GM10248 (cell line): ENCODE measurements around the gene ACTR10.

Source experiments
- CTCF ChIA-PET: fragments of 300-600 bp; sonication (Branson Sonifier 250); formaldehyde crosslinking; extraction: SDS; loops from one replicate; lab custom pipeline; 2021; ENCODE audit warnings: antibody characterized with exemption; lab: Yijun Ruan, JAX
- POLR2A ChIA-PET: fragments of 350-650 bp; sonication (Branson Sonifier 250); formaldehyde crosslinking; extraction: SDS; loops from one replicate; lab custom pipeline; 2020; ENCODE audit warnings: antibody characterized with exemption; lab: Yijun Ruan, JAX
- DNase-seq: peaks from one replicate; pipeline ENCODE4 v3.0.0; 2012; ENCODE audit errors: extremely low spot score
- TF ChIP-seq, protein P1 (sequence below): IDR thresholded peaks from 2 replicates; pipeline ENCODE4 v1.5.1; 2012; ENCODE audit warnings: mild to moderate bottlenecking, low read depth; ENCODE audit errors: extremely low read depth, missing control alignments, control extremely low read depth

The ACTR10 gene

DNA sequence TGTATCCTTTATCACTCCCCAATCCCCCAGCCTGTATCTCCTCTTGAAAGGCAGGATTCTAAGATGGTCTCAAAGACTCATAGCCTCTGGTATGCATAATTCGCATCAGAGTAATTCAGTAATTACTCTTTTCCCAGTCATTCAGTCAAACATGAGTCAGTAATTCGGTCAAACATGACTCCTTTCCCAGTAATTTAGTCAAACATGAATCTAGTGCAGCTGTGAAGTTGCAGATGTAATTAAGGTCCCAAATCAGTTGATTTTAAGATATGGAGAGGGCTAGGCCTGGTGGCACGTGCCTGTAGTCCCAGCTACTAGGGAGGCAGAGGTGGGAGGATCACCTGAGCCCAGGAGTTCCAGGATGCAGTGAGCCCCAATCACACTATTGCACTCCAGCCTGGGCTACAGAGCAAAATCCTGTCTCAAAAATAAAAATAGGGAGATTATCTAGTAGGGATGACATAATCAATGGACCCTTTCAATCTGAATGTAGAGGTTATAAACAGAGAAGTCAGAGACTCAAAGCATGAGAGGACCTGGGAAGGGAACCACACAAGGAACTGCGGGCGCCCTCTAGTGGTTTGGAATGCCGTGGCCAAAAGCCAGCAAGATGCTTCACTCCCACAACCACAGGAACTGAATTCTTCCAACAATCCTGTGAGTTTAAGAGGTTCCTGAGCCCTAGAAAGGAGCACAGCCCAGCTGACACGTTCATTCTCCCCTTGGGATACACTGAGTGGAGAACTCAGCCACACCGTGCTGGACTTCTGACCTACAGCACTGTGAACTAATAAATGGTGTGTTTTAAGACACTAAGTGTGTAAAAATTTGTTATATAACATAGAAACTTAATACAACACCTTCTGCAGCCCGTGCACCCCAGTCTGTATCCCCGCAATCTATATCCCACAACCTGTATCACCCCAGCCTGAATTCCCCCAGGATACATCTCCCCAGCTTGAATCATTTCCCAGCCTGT, 33.7 kb upstream of the ACTR10 start:
- DNase-seq: peak; percentile 69
- ChIA-PET POLR2A (no interaction called here), CTCF (interaction anchor here (0.8 to 1.8 kb wide), 7 partner anchors 8 to 56 kb away, joined by 3 to 6 read pairs (median 3); partner anchors contain the start of gene ARMH4)
- TF ChIP-seq, protein P1, sequence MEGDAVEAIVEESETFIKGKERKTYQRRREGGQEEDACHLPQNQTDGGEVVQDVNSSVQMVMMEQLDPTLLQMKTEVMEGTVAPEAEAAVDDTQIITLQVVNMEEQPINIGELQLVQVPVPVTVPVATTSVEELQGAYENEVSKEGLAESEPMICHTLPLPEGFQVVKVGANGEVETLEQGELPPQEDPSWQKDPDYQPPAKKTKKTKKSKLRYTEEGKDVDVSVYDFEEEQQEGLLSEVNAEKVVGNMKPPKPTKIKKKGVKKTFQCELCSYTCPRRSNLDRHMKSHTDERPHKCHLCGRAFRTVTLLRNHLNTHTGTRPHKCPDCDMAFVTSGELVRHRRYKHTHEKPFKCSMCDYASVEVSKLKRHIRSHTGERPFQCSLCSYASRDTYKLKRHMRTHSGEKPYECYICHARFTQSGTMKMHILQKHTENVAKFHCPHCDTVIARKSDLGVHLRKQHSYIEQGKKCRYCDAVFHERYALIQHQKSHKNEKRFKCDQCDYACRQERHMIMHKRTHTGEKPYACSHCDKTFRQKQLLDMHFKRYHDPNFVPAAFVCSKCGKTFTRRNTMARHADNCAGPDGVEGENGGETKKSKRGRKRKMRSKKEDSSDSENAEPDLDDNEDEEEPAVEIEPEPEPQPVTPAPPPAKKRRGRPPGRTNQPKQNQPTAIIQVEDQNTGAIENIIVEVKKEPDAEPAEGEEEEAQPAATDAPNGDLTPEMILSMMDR: peak; percentile 85

DNA sequence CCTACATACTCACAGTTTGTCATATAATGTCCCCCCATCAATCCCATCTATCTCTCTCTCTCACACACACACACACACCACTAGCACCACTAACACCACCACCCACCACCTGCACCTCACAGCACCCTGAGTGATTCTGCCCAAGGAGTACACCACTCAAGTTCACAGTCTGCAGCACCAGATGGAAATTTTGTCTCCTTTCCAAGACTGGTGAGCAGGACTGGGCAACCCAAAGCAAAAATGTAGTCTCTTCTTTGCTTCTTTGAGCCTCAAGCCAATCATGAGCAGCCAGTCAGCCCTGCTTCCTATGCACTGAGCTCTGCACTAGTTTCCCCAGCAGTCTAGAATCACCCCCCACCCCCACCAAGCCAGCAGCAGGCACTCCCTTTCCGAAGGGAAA, 32.9 kb upstream of the ACTR10 start:
- ChIA-PET POLR2A (no interaction called here), CTCF (interaction anchor here (0.9 to 2.2 kb wide), 5 partner anchors 8 to 58 kb away, joined by 3 to 6 read pairs (median 5); no protein-coding TSS in a partner anchor)
- no peak for DNase-seq
- TF ChIP-seq, protein P1: no peak

DNA sequence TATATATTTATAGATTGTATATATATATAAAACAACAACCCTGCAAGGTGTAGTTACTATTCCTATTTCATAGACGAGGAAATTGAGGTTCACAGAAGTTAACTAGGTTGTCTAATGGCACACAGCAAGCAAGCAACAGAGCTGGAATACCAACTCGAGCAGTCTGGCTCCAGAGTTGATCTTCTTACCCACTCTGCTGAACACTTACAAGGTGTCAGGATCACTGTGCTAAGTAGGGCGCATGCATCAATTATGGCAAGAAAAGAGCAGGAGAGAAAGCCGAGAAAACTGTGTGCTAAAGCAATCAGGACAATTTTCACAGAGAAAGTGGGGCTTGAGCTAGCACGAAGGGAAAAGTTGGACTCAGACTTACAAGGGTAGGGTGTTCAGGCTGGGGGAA, 32.1 kb upstream of the ACTR10 start:
- POLR2A ChIA-PET: no interaction called here
- CTCF ChIA-PET: interaction anchor here (2.2 kb wide), 1 partner anchor 59 kb away, joined by 6 read pairs; no protein-coding TSS in a partner anchor
- no peak for DNase-seq
- TF ChIP-seq, protein P1: no peak

DNA sequence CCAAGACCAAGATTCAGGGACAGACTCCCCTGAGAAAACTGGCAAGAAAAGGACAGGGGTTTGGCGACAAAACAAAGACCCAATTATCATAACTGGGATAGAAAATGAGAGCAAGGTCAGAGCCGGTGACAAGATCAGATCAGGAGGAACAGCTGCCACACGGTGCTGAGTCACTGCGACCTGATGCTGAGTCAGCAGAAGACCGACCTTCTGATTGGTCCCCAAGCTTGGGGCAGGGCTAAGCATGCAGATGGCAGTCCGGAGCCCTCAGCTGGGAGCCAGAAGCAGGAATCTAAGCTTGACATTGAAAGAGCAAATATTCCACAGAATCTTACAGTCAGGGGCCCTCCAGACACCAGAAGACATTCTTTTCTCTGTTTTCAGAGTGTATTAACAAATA, 28.9 kb upstream of the ACTR10 start:
- POLR2A ChIA-PET: no interaction called here
- CTCF ChIA-PET: no interaction called here
- TF ChIP-seq, protein P1: no peak
- peak; percentile 65 for DNase-seq

DNA sequence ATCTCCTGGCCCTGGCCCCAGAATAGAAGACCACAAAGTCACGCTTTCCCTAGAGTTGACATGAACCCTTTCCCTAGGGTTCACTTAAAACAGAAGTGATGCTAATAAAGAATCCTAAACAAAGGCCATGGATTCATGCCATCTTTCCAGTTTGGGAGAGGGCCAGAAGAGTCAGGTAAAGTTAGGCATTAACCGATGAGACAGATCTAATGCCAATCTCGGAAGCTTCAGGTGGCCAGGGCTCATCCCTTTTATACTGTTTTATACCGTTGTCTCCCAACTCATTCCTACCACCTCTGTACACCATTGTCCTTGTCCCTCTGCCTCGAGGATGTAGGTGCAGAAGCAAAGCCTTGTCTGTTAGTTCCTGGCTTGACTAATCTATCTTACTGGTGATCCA, 22.8 kb upstream of the ACTR10 start:
- ChIA-PET CTCF (interaction anchor here (1.5 kb wide), 1 partner anchor 11 kb away, joined by 5 read pairs; no protein-coding TSS in a partner anchor), POLR2A (no interaction called here)
- no peak for DNase-seq
- TF ChIP-seq, protein P1: no peak

DNA sequence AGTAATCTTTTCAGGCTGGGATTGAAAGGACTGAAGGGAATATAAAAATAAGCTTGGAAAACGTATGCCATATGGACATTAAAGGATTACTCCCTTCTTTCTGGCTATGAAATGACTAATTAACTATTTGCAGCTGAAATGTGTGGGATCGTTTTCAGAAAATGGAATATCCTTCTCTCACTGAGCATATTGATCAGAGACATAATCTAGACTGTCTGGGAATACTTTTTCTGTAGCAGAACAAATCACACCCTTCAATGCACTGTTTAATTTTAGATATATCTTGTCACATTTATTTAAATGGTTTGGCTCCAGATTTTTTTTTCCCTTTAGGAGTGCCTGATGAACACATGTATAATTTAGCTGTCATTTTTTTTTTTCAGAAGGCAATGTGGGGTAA, 10.8 kb upstream of the ACTR10 start:
- ChIA-PET POLR2A (no interaction called here), CTCF (interaction anchor here (1.8 kb wide), 1 partner anchor 8 kb away, joined by 4 read pairs; no protein-coding TSS in a partner anchor)
- TF ChIP-seq, protein P1: no peak
- no peak for DNase-seq
